ENCODE results near the gene SH3D21. TPM values are rescaled to one million over a fixed set of nuclear protein-coding genes. Genes with fewer than 3 reads are reported as not detected.

The SH3D21 gene
- total RNA-seq, 2 experiments from 2014 or later, result 26.2 to 33.0 TPM

GRCh38 chr1:36346741-36347370 lies 40.7 kb downstream of the SH3D21 start:
- POLR2A ChIA-PET, result no interaction called here
- ATAC-seq (no peak), DNase-seq (no peak)
- no peak overlapping the region for H3K27ac Mint-ChIP-seq
- peaks cover 31% of the 10 kb centered on the region for H3K36me3 Mint-ChIP-seq (ENCODE audit: low read depth)
- no peak overlapping the region for H3K4me3 Mint-ChIP-seq
- CTCF ChIA-PET, result interaction anchor here (0.6 to 1.6 kb wide), 3 partner anchors 22 to 83 kb away, joined by 3 to 4 read pairs (median 3); no protein-coding TSS in a partner anchor
- no peaks in the 10 kb centered on the region for H3K9me3 Mint-ChIP-seq (ENCODE audit: low read depth)
- peaks cover 36% of the 10 kb centered on the region for H3K4me1 Mint-ChIP-seq
- intact Hi-C loops (cut with DNase I, micrococcal nuclease), result no loop called here
- no peaks in the 10 kb centered on the region for H3K27me3 Mint-ChIP-seq

- DNase-seq, result peak; percentile 54
- peaks cover 38% of the 10 kb centered on the region for H3K4me1 Mint-ChIP-seq
- H3K9me3 Mint-ChIP-seq (ENCODE audit: low read depth), result no peaks in the 10 kb centered on the region
- peaks cover 36% of the 10 kb centered on the region for H3K36me3 Mint-ChIP-seq (ENCODE audit: low read depth)
- ChIA-PET POLR2A (no interaction called here), CTCF (interaction anchor here (1.1 to 4.0 kb wide), 2 partner anchors 17 to 19 kb away, joined by 4 to 29 read pairs; no protein-coding TSS in a partner anchor)
- H3K27me3 Mint-ChIP-seq, result no peaks in the 10 kb centered on the region
- ATAC-seq, result peak; percentile 65
- no peak overlapping the region for H3K4me3 Mint-ChIP-seq
- no peak overlapping the region for H3K27ac Mint-ChIP-seq
- intact Hi-C loops (cut with DNase I, micrococcal nuclease), result no loop called here
Measured at GRCh38 chr1:36349241-36349671, 43.1 kb downstream of the SH3D21 start.

GRCh38 chr1:36349839-36350238 lies 43.7 kb downstream of the SH3D21 start:
- no peak for ATAC-seq
- Mint-ChIP-seq H3K36me3 (ENCODE audit: low read depth) (peaks cover 38% of the 10 kb centered on the region), H3K9me3 (ENCODE audit: low read depth) (no peaks in the 10 kb centered on the region), H3K27me3 (no peaks in the 10 kb centered on the region), H3K4me3 (no peak overlapping the region), H3K27ac (peak overlapping the region; percentile 80), H3K4me1 (peaks cover 38% of the 10 kb centered on the region)
- no peak for DNase-seq
- CTCF ChIA-PET, result interaction anchor here (0.5 to 4.0 kb wide), 6 partner anchors 18 to 69 kb away, joined by 3 to 29 read pairs (median 4); partner anchors contain the start of gene EVA1B
- intact Hi-C loops (cut with DNase I, micrococcal nuclease), result loop anchor here (2.0 kb wide), 2 partner anchors 19 to 71 kb away; no protein-coding TSS in a partner anchor
- POLR2A ChIA-PET, result no interaction called here

- ATAC-seq (peak; percentile 87), DNase-seq (peak; percentile 77)
- POLR2A ChIA-PET, result interaction anchor here (0.6 kb wide), 1 partner anchor 8 kb away, joined by 3 read pairs; no protein-coding TSS in a partner anchor
- CTCF ChIA-PET, result interaction anchor here (0.5 to 4.0 kb wide), 14 partner anchors 8 to 252 kb away, joined by 3 to 29 read pairs (median 3); partner anchors contain the start of gene EVA1B
- Mint-ChIP-seq H3K9me3 (ENCODE audit: low read depth) (no peaks in the 10 kb centered on the region), H3K27me3 (no peaks in the 10 kb centered on the region), H3K27ac (peak overlapping the region; percentile 80), H3K36me3 (ENCODE audit: low read depth) (peaks cover 37% of the 10 kb centered on the region), H3K4me3 (peak overlapping the region; percentile 15), H3K4me1 (peaks cover 38% of the 10 kb centered on the region)
- intact Hi-C loops (cut with DNase I, micrococcal nuclease), result loop anchor here (2.0 kb wide), 2 partner anchors 18 to 70 kb away; no protein-coding TSS in a partner anchor
Measured at GRCh38 chr1:36350659-36351226, 44.6 kb downstream of the SH3D21 start.

GRCh38 chr1:36351227-36351977 lies 45.2 kb downstream of the SH3D21 start:
- intact Hi-C loops (cut with DNase I, micrococcal nuclease), result loop anchor here (2.0 kb wide), 2 partner anchors 17 to 69 kb away; no protein-coding TSS in a partner anchor
- DNase-seq (peak; percentile 33), ATAC-seq (peak; percentile 14)
- Mint-ChIP-seq H3K4me1 (peaks cover 38% of the 10 kb centered on the region), H3K9me3 (ENCODE audit: low read depth) (no peaks in the 10 kb centered on the region), H3K27me3 (no peaks in the 10 kb centered on the region), H3K36me3 (ENCODE audit: low read depth) (peaks cover 37% of the 10 kb centered on the region), H3K4me3 (no peak overlapping the region), H3K27ac (peak overlapping the region; percentile 80)
- ChIA-PET POLR2A (no interaction called here), CTCF (interaction anchor here (0.6 to 4.0 kb wide), 10 partner anchors 8 to 253 kb away, joined by 3 to 29 read pairs (median 4); no protein-coding TSS in a partner anchor)

GRCh38 chr1:36352125-36352909 lies 46.1 kb downstream of the SH3D21 start:
- Mint-ChIP-seq H3K27me3 (no peaks in the 10 kb centered on the region), H3K9me3 (ENCODE audit: low read depth) (no peaks in the 10 kb centered on the region), H3K4me1 (peaks cover 38% of the 10 kb centered on the region), H3K36me3 (ENCODE audit: low read depth) (peaks cover 34% of the 10 kb centered on the region), H3K4me3 (no peak overlapping the region), H3K27ac (no peak overlapping the region)
- ChIA-PET POLR2A (no interaction called here), CTCF (interaction anchor here (1.6 to 4.0 kb wide), 3 partner anchors 9 to 17 kb away, joined by 5 to 29 read pairs (median 6); no protein-coding TSS in a partner anchor)
- ATAC-seq (no peak), DNase-seq (no peak)
- intact Hi-C loops (cut with DNase I, micrococcal nuclease), result no loop called here

- H3K9me3 Mint-ChIP-seq (ENCODE audit: low read depth), result no peaks in the 10 kb centered on the region
- ATAC-seq, result no peak
- H3K4me3 Mint-ChIP-seq, result no peak overlapping the region
- ChIA-PET POLR2A (interaction anchor here (0.6 kb wide), 2 partner anchors 11 to 59 kb away, joined by 3 read pairs; no protein-coding TSS in a partner anchor), CTCF (interaction anchor here (0.7 to 2.2 kb wide), 3 partner anchors 10 to 59 kb away, joined by 4 to 6 read pairs (median 5); no protein-coding TSS in a partner anchor)
- H3K27me3 Mint-ChIP-seq, result no peaks in the 10 kb centered on the region
- intact Hi-C loops (cut with DNase I, micrococcal nuclease), result no loop called here
- H3K4me1 Mint-ChIP-seq, result peaks cover 38% of the 10 kb centered on the region
- no peak overlapping the region for H3K27ac Mint-ChIP-seq
- no peak for DNase-seq
- H3K36me3 Mint-ChIP-seq (ENCODE audit: low read depth), result peaks cover 37% of the 10 kb centered on the region
Measured at GRCh38 chr1:36352910-36353878, 47.0 kb downstream of the SH3D21 start.

GRCh38 chr1:36354486-36354885 lies 48.3 kb downstream of the SH3D21 start:
- Mint-ChIP-seq H3K27ac (no peak overlapping the region), H3K9me3 (ENCODE audit: low read depth) (no peaks in the 10 kb centered on the region), H3K4me1 (peaks cover 37% of the 10 kb centered on the region), H3K4me3 (no peak overlapping the region), H3K36me3 (ENCODE audit: low read depth) (peaks cover 38% of the 10 kb centered on the region), H3K27me3 (no peaks in the 10 kb centered on the region)
- POLR2A ChIA-PET, result no interaction called here
- DNase-seq, result no peak
- intact Hi-C loops (cut with DNase I, micrococcal nuclease), result no loop called here
- ATAC-seq, result no peak
- CTCF ChIA-PET, result interaction anchor here (0.9 to 1.6 kb wide), 2 partner anchors 12 to 68 kb away, joined by 3 read pairs; no protein-coding TSS in a partner anchor

GRCh38 chr1:36355811-36356210 lies 49.6 kb downstream of the SH3D21 start:
- intact Hi-C loops (cut with DNase I, micrococcal nuclease), result no loop called here
- ChIA-PET POLR2A (no interaction called here), CTCF (interaction anchor here (0.5 to 1.6 kb wide), 3 partner anchors 12 to 994 kb away, joined by 3 to 5 read pairs (median 4); no protein-coding TSS in a partner anchor)
- no peaks in the 10 kb centered on the region for H3K9me3 Mint-ChIP-seq (ENCODE audit: low read depth)
- no peak overlapping the region for H3K27ac Mint-ChIP-seq
- ATAC-seq (no peak), DNase-seq (no peak)
- H3K36me3 Mint-ChIP-seq (ENCODE audit: low read depth), result peaks cover 38% of the 10 kb centered on the region
- H3K4me3 Mint-ChIP-seq, result no peak overlapping the region
- no peaks in the 10 kb centered on the region for H3K27me3 Mint-ChIP-seq
- peaks cover 35% of the 10 kb centered on the region for H3K4me1 Mint-ChIP-seq
